T-helper 1 cell treated with Interleukin-12 subunit alpha and Interleukin-12 subunit beta and Interleukin-4 antibody, amounts not matched to agents 30 μg/mL and 1 μg/mL, for 36 hours (primary cell): ENCODE data around the gene SSPN.

Experiments
- H3K27ac Mint-ChIP-seq: one replicate; pipeline ENCODE4 v1.8.0; 2021; ENCODE audit warnings: mild to moderate bottlenecking, mixed read lengths
- H3K27me3 Mint-ChIP-seq: one replicate; pipeline ENCODE4 v1.8.0; 2021; ENCODE audit warnings: low read depth, mixed read lengths
- H3K36me3 Mint-ChIP-seq: one replicate; pipeline ENCODE4 v1.8.0; 2021; ENCODE audit warnings: low read depth, mixed read lengths
- H3K4me1 Mint-ChIP-seq: one replicate; pipeline ENCODE4 v1.8.0; 2021; ENCODE audit warnings: low read depth, mixed read lengths
- H3K4me3 Mint-ChIP-seq: one replicate; pipeline ENCODE4 v1.8.0; 2021; ENCODE audit warnings: mild to moderate bottlenecking, moderate library complexity, mixed read lengths
- H3K9me3 Mint-ChIP-seq: one replicate; pipeline ENCODE4 v1.8.0; 2021; ENCODE audit warnings: mixed read lengths

SSPN gene

DNA sequence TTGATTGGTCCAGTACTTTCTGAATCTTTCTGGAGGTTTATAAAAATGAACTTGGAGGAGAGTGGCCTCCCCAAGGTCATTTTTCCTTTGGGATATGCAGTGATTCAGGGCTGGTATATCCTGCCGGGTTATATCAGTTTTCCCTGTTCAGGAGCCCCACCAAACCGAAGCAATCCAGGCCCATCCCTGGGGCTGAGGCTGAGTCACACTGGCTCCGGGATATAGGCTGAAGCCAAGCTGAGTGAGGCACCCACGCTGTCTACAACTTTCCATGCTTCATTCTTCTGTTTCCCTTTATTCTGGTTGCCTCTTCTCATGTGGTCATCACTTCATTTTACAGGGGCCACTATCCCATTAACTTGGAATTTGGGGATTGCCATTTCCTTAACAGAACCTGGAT is 3.4 kb downstream of the SSPN start:
- H3K27ac Mint-ChIP-seq = no peak overlapping the region
- H3K9me3 Mint-ChIP-seq = no peaks in the 10 kb centered on the region
- H3K36me3 Mint-ChIP-seq = no peaks in the 10 kb centered on the region
- peaks cover 54% of the 10 kb centered on the region for H3K27me3 Mint-ChIP-seq
- H3K4me1 Mint-ChIP-seq = peaks cover 5% of the 10 kb centered on the region
- H3K4me3 Mint-ChIP-seq = no peak overlapping the region

GRCh38 chr12:26203167-26203780 is 7.9 kb downstream of the SSPN start:
- H3K9me3 Mint-ChIP-seq = no peaks in the 10 kb centered on the region
- no peaks in the 10 kb centered on the region for H3K36me3 Mint-ChIP-seq
- no peaks in the 10 kb centered on the region for H3K4me1 Mint-ChIP-seq
- peaks cover 15% of the 10 kb centered on the region for H3K27me3 Mint-ChIP-seq
- H3K4me3 Mint-ChIP-seq = no peak overlapping the region
- no peak overlapping the region for H3K27ac Mint-ChIP-seq

DNA sequence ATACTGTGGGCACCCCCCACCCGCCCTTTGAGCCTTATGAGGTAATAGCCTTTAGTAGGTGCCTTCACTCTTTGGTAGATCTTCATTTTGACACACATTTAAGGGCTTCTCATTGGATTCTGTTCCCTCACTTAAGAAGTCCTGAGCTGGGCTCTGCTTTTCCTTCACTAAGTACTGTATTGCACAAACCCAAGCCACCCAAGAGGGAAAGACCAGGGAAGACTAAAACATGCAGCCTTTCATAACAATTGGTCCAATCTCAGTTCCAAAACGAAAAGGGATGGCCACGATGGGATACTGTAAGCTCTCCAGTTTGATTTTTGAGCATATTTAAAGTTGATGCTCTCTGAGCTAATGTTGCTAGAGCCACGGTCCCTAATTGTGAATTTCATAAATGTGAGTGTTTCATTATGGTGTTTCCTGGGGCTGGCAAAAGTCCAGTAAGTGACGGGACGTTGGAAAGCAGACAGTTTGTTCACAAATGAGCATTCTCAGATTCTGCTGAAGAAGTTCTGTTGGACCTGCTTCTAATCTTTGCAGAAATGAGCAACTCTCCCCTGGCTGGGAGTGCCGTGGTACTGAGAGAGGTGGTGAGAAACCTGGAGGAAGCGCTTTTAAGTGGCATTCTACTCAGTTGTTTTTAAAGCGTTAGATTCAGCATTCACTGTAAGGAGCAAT is 9.4 kb downstream of the SSPN start:
- Mint-ChIP-seq H3K36me3 (no peaks in the 10 kb centered on the region), H3K4me3 (no peak overlapping the region), H3K27me3 (peaks cover 16% of the 10 kb centered on the region), H3K27ac (no peak overlapping the region), H3K4me1 (no peaks in the 10 kb centered on the region), H3K9me3 (no peaks in the 10 kb centered on the region)

DNA sequence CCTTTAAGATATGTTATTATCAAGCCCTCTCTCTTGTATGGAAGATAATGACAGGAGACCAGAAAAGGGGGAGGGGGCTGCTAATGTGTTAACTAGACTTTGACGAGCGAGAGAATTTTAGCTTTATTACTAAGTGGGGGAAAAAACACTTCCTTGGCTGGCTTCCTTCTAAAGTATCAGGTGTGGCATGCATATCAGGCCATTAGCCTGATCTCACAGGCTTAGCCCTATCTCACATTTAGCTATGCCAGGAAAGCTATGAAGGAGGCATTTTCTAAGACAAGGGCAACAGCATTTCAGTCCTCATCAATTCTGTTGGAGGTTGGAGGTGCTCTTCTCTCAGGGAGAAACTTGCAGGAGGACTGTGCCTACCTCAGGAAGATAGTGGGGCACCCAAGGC is 9.9 kb downstream of the SSPN start:
- Mint-ChIP-seq H3K9me3 (no peaks in the 10 kb centered on the region), H3K4me3 (no peak overlapping the region), H3K27ac (no peak overlapping the region), H3K27me3 (peaks cover 17% of the 10 kb centered on the region), H3K36me3 (no peaks in the 10 kb centered on the region), H3K4me1 (no peaks in the 10 kb centered on the region)

DNA sequence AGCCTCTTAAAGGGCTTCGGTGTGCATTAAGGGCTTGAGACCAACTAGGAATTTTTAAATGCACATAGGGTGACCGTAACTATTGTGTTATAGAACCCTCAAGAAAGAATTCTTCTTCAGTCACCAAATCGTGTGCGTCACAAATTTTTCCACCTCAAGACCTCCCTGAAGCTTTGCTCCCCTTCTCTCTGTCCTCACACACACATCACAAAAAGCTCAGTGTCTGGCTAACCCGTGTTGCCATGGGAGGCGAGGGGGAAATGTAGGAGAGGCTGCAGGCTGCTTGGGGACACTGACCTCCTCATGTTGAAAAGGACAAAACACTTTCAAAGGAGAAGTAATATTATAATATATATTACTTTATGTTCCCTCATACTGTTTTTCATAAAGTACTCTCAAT is 10.6 kb downstream of the SSPN start:
- H3K27me3 Mint-ChIP-seq = peaks cover 23% of the 10 kb centered on the region
- no peaks in the 10 kb centered on the region for H3K36me3 Mint-ChIP-seq
- H3K4me1 Mint-ChIP-seq = no peaks in the 10 kb centered on the region
- H3K27ac Mint-ChIP-seq = no peak overlapping the region
- no peak overlapping the region for H3K4me3 Mint-ChIP-seq
- no peaks in the 10 kb centered on the region for H3K9me3 Mint-ChIP-seq

DNA sequence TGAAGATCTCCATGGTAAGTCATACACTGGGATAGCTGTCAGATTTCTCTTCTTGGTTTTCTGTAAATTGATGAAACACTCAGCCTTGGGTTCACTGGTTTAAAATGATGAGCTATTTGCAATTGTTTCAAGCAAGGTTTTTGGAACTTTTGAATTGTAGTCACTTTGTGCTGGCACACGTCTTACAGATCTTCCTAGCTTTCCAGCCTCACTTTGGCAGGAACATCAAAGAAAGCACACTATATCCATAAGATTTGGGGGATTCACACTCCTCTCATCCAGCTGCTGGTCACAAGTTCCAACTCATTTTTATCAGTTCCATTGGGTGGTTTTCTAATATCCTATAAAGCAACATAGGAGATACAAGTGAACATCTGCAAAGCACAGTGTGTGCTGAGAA is 16.0 kb downstream of the SSPN start:
- Mint-ChIP-seq H3K27me3 (peaks cover 38% of the 10 kb centered on the region), H3K36me3 (no peaks in the 10 kb centered on the region), H3K4me1 (no peaks in the 10 kb centered on the region), H3K4me3 (no peak overlapping the region), H3K27ac (no peak overlapping the region), H3K9me3 (no peaks in the 10 kb centered on the region)

- Mint-ChIP-seq H3K4me1 (no peaks in the 10 kb centered on the region), H3K9me3 (no peaks in the 10 kb centered on the region), H3K27me3 (peaks cover 38% of the 10 kb centered on the region)
Measured at GRCh38 chr12:26212396-26212795, 17.0 kb downstream of the SSPN start.

DNA sequence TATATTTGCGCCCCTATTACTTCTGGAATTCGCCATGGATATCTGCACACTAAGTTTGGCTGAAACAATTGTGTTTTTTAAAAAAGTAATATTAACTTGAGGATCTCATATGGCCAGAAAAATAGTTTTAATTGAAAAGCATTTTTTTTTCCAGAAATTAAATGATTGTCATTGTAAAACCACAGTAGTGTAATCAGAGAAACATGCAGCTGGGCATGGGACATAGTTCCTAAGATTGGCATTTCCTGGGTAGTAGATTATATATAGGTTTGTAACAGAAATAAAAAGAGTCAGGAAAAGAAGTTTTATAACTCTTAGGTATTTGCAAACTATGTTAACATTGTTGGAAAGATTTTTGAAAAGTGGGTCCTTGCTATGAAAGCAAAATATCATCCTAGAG is 17.6 kb downstream of the SSPN start:
- no peaks in the 10 kb centered on the region for H3K9me3 Mint-ChIP-seq
- H3K4me1 Mint-ChIP-seq = no peaks in the 10 kb centered on the region
- no peak overlapping the region for H3K27ac Mint-ChIP-seq
- peaks cover 38% of the 10 kb centered on the region for H3K27me3 Mint-ChIP-seq
- no peaks in the 10 kb centered on the region for H3K36me3 Mint-ChIP-seq
- no peak overlapping the region for H3K4me3 Mint-ChIP-seq

More at GRCh38 chr12:26212396-26212795, 17.0 kb downstream of the SSPN start:
- H3K4me3 Mint-ChIP-seq = no peak overlapping the region
- no peak overlapping the region for H3K27ac Mint-ChIP-seq
- H3K36me3 Mint-ChIP-seq = no peaks in the 10 kb centered on the region

GRCh38 chr12:26214121-26214520 is 18.7 kb downstream of the SSPN start:
- H3K9me3 Mint-ChIP-seq = no peaks in the 10 kb centered on the region
- no peaks in the 10 kb centered on the region for H3K36me3 Mint-ChIP-seq

GRCh38 chr12:26219736-26220135 is 24.4 kb downstream of the SSPN start:
- Mint-ChIP-seq H3K4me3 (no peak overlapping the region), H3K27me3 (peaks cover 11% of the 10 kb centered on the region), H3K36me3 (no peaks in the 10 kb centered on the region), H3K9me3 (no peaks in the 10 kb centered on the region), H3K4me1 (no peaks in the 10 kb centered on the region), H3K27ac (no peak overlapping the region)

More at GRCh38 chr12:26214121-26214520, 18.7 kb downstream of the SSPN start:
- H3K27ac Mint-ChIP-seq = no peak overlapping the region
- H3K4me1 Mint-ChIP-seq = no peaks in the 10 kb centered on the region
- H3K4me3 Mint-ChIP-seq = no peak overlapping the region
- peaks cover 33% of the 10 kb centered on the region for H3K27me3 Mint-ChIP-seq

DNA sequence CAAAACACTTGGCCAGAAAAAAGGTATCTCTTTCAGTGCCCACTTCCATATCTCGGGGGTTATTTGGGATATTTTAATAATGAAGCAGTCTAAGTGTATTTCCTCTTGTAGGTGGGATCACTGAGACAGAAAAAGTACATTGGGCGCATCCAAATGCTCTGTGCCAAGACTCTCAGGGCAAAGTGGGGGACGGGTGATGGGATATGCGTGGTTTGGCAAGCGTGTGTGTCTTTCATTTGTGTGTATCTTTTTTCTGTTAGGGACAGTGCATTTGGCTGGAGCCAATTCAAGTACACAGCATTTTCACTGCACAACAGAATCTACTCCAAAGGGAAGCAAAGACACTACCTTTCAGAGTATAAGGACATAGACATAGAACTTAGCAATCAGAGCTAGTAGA is 29.3 kb downstream of the SSPN start:
- Mint-ChIP-seq H3K36me3 (no peaks in the 10 kb centered on the region), H3K4me3 (no peak overlapping the region), H3K27me3 (peaks cover 44% of the 10 kb centered on the region), H3K27ac (no peak overlapping the region), H3K9me3 (no peaks in the 10 kb centered on the region), H3K4me1 (no peaks in the 10 kb centered on the region)

DNA sequence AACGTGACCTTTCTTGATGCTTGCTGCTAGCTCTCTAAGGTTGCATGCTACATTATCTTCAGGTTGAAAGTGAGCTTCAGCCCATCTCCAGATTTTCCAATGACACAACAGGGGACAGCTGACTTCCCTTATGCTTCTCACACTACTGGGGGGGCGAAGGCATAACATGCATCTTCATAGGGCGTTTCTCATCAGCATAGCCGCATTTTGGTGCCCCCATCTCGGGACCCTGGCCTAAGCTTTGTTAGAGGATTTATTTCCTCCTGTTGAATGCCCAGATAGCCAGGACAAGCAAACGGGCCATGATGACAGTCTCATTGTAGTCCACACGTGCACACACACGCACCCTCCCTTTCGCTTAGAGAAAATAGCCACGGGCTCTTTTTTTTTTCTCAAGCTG is 30.7 kb downstream of the SSPN start:
- H3K27me3 Mint-ChIP-seq = peaks cover 44% of the 10 kb centered on the region
- no peaks in the 10 kb centered on the region for H3K4me1 Mint-ChIP-seq
- H3K9me3 Mint-ChIP-seq = no peaks in the 10 kb centered on the region
- H3K27ac Mint-ChIP-seq = no peak overlapping the region
- no peaks in the 10 kb centered on the region for H3K36me3 Mint-ChIP-seq
- H3K4me3 Mint-ChIP-seq = no peak overlapping the region

GRCh38 chr12:26226629-26227360 is 31.4 kb downstream of the SSPN start:
- no peaks in the 10 kb centered on the region for H3K36me3 Mint-ChIP-seq
- H3K4me1 Mint-ChIP-seq = no peaks in the 10 kb centered on the region
- H3K27me3 Mint-ChIP-seq = peaks cover 44% of the 10 kb centered on the region
- H3K4me3 Mint-ChIP-seq = no peak overlapping the region
- no peaks in the 10 kb centered on the region for H3K9me3 Mint-ChIP-seq
- no peak overlapping the region for H3K27ac Mint-ChIP-seq

DNA sequence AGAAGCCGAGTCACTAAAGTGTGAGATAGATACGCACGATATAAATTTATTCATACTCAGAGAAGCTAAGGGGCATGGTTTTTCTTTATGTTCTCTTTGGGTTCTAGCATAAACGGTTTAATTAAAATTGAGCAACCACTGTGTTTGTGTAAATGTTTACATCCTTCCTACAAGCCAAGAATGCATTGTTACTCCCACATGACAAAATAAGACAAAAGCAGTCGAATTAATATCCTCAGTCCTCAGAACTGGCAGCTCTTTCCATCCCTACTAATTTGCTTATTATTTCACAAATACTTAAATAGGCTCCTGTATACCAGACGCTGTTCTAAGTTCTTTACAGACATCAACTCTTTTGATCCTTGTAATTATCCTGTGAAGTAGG is 32.0 kb downstream of the SSPN start:
- Mint-ChIP-seq H3K27ac (no peak overlapping the region), H3K36me3 (no peaks in the 10 kb centered on the region), H3K9me3 (no peaks in the 10 kb centered on the region), H3K4me3 (no peak overlapping the region), H3K27me3 (peaks cover 48% of the 10 kb centered on the region), H3K4me1 (no peaks in the 10 kb centered on the region)

GRCh38 chr12:26229910-26230309 is 34.5 kb downstream of the SSPN start:
- Mint-ChIP-seq H3K27me3 (peaks cover 48% of the 10 kb centered on the region), H3K9me3 (no peaks in the 10 kb centered on the region), H3K4me3 (no peak overlapping the region), H3K27ac (no peak overlapping the region), H3K36me3 (no peaks in the 10 kb centered on the region), H3K4me1 (no peaks in the 10 kb centered on the region)
